Measurements from ENCODE around the gene ALG12.

GRCh38 chr22:49948116-49948957 is 30.1 kb upstream of the ALG12 start:
- TF ChIP-seq, protein P1, sequence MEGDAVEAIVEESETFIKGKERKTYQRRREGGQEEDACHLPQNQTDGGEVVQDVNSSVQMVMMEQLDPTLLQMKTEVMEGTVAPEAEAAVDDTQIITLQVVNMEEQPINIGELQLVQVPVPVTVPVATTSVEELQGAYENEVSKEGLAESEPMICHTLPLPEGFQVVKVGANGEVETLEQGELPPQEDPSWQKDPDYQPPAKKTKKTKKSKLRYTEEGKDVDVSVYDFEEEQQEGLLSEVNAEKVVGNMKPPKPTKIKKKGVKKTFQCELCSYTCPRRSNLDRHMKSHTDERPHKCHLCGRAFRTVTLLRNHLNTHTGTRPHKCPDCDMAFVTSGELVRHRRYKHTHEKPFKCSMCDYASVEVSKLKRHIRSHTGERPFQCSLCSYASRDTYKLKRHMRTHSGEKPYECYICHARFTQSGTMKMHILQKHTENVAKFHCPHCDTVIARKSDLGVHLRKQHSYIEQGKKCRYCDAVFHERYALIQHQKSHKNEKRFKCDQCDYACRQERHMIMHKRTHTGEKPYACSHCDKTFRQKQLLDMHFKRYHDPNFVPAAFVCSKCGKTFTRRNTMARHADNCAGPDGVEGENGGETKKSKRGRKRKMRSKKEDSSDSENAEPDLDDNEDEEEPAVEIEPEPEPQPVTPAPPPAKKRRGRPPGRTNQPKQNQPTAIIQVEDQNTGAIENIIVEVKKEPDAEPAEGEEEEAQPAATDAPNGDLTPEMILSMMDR (IDR thresholded peaks at IDR 0.05; ENCODE audit: low read depth, low read length), result no peak
- TF ChIP-seq EZH2phosphoT487 (IDR thresholded peaks at IDR 0.05; ENCODE audit: low read depth), result no peak
